ENCODE data around the gene GGT6. TPM values are rescaled to one million over a fixed set of nuclear protein-coding genes. Genes with fewer than 3 reads are reported as not detected.
A peak's percentile ranks its signal among the peaks of the same experiment; 100 is the strongest.

GGT6 gene
- total RNA-seq, 1 donor from 2014 or later: not detected

DNA sequence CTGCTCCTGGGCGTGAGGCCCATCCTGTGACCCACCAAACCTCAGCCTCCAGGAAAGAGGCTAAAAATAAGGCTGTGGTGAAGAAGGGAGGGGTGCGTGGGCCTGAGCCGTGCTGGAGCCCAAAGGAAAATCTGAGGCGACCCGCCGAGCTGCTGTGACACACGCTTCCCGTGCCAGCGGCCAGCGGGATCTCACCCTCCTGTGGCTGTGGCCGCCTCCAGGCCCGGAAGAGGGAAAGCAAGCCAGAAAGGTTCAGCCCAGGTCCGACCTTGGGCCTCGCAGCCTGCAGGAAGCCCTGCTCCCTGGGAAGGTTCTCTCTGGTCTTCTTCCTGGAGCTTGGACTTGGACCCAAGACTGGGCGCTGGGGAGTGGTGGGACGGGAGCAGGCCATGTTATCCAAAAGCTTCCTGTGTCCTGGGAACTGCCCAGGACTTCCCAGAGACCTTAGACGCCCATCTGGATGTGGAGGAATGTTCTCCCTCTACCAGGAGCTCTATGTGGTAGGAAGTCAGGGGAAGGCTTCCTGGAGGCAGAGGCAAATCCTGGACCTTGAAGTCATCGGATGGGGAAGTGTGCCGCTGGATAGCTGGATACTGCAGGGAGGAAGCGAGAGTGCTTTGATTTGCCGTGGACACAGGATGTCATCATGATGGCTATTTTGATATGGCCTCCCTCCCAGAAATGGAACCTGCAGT is 50.3 kb downstream of the GGT6 start:
- Histone ChIP-seq H3K4me1 (peaks cover 93% of the 10 kb centered on the region), H3K4me3 (no peak overlapping the region), H3K27ac (replicated peaks) (peak overlapping the region; percentile 87), H3K27me3 (ENCODE audit: low read depth) (no peaks in the 10 kb centered on the region), H3K36me3 (no peaks in the 10 kb centered on the region), H3K9me3 (replicated peaks) (no peaks in the 10 kb centered on the region)
- DNase-seq: peak; percentile 48
- TF ChIP-seq, protein P1, sequence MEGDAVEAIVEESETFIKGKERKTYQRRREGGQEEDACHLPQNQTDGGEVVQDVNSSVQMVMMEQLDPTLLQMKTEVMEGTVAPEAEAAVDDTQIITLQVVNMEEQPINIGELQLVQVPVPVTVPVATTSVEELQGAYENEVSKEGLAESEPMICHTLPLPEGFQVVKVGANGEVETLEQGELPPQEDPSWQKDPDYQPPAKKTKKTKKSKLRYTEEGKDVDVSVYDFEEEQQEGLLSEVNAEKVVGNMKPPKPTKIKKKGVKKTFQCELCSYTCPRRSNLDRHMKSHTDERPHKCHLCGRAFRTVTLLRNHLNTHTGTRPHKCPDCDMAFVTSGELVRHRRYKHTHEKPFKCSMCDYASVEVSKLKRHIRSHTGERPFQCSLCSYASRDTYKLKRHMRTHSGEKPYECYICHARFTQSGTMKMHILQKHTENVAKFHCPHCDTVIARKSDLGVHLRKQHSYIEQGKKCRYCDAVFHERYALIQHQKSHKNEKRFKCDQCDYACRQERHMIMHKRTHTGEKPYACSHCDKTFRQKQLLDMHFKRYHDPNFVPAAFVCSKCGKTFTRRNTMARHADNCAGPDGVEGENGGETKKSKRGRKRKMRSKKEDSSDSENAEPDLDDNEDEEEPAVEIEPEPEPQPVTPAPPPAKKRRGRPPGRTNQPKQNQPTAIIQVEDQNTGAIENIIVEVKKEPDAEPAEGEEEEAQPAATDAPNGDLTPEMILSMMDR (IDR thresholded peaks at IDR 0.05; ENCODE audit: borderline replicate concordance): no peak
- intact Hi-C loops (cut with micrococcal nuclease): no loop called here

DNA sequence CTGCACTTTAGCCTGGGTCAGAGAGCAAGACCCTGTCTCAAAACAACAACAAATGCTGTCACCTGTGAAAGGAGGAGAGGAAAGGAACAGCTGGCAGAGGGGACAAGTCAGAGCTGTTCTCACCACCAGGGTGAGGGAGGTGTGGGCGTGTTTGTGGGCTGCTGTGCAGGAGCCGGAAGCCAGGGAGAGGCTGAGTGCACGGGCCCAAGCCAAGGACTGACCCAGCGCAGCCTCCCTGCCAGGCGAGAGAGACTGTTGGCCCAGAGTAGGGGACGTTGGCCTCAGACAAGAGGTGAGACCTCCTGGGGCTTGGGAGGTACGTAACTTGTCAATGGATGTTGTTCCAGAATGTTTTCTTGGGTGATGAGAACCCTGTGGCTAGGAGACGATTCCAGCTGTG is 51.0 kb downstream of the GGT6 start:
- intact Hi-C loops (cut with micrococcal nuclease): no loop called here
- H3K4me1 ChIP-seq: peaks cover 99% of the 10 kb centered on the region
- TF ChIP-seq, protein P1 (IDR thresholded peaks at IDR 0.05; ENCODE audit: borderline replicate concordance): peak; percentile 18
- peak overlapping the region; percentile 87 for H3K27ac ChIP-seq (replicated peaks)
- no peaks in the 10 kb centered on the region for H3K36me3 ChIP-seq
- H3K9me3 ChIP-seq (replicated peaks): no peaks in the 10 kb centered on the region
- H3K4me3 ChIP-seq: no peak overlapping the region
- no peaks in the 10 kb centered on the region for H3K27me3 ChIP-seq (ENCODE audit: low read depth)
- DNase-seq: no peak

DNA sequence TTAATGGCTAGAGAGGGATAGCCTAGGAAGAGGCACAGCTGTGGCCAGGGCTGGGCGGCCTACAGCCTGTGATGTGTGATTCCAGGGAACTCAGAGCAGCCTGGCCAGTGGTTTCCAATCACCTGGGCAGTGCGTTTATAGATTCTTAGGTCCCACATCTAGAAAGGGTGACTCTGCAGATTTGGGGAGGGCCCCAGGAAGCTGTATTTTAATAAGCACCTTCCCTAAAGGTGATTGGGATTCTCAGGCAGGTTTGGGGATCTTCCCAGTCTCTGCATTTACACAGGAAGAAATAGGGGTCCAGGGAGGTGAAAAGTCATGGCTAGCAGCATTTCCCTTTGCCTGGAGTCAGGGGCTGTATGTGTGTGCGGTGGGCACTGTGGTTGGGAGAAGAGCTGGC is 52.2 kb downstream of the GGT6 start:
- Histone ChIP-seq H3K36me3 (no peaks in the 10 kb centered on the region), H3K4me1 (peaks cover 100% of the 10 kb centered on the region), H3K9me3 (replicated peaks) (no peaks in the 10 kb centered on the region), H3K27ac (replicated peaks) (peak overlapping the region; percentile 87), H3K4me3 (no peak overlapping the region), H3K27me3 (ENCODE audit: low read depth) (no peaks in the 10 kb centered on the region)
- TF ChIP-seq, protein P1 (IDR thresholded peaks at IDR 0.05; ENCODE audit: borderline replicate concordance): no peak
- intact Hi-C loops (cut with micrococcal nuclease): no loop called here
- DNase-seq: no peak

DNA sequence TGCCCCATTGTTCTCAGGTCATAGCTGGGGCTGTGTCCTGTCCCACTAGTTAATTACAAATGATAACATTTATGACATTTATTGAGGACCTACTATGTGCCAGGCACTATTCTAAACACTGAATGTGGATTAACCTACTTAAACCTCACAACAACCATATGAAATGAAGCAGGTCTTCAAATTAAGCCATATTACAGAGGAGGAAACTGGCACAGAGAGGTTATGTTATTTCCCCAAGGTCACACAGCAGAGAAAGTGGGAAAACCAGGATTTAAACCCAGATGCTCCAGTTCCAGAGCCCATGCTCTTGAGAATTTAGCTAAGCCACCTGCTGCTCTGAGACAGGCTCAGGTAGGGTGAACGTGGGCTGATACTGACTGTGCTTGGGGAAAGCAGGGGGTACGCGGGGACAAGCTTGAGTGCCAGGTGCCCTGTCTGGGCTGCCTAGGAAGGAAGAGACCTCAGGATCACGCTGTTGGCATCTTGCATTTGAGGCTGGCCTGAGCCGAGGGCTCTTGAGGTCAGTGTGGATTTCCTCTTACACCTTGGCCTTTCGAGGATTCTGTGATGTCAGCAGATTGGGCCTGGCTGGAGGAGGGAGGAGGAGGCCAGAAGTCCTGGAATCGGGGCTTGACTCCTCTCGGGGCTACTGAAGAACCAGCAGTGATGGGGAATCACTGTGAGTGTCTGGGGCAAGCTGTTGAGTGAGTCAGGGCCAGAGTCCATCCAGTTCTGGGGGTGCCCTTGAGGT is 52.8 kb downstream of the GGT6 start:
- H3K4me3 ChIP-seq: no peak overlapping the region
- H3K27me3 ChIP-seq (ENCODE audit: low read depth): no peaks in the 10 kb centered on the region
- peaks cover 100% of the 10 kb centered on the region for H3K4me1 ChIP-seq
- H3K27ac ChIP-seq (replicated peaks): peak overlapping the region; percentile 87
- H3K36me3 ChIP-seq: no peaks in the 10 kb centered on the region
- intact Hi-C loops (cut with micrococcal nuclease): no loop called here
- DNase-seq: no peak
- TF ChIP-seq, protein P1 (IDR thresholded peaks at IDR 0.05; ENCODE audit: borderline replicate concordance): no peak
- H3K9me3 ChIP-seq (replicated peaks): no peaks in the 10 kb centered on the region

Other genes starting within 250 kb of the GGT6 start
- 92.8 TPM for gene UBE2G1, start 193.9 kb downstream of the GGT6 start, total RNA-seq
- 1.7 TPM for gene SPNS3, start 126.6 kb downstream of the GGT6 start, total RNA-seq
- gene SPNS2, start 61.7 kb downstream of the GGT6 start, total RNA-seq: 11.2 TPM
- 21.3 TPM for gene MYBBP1A, start 5.2 kb downstream of the GGT6 start, total RNA-seq
- gene SMTNL2, start 24.0 kb upstream of the GGT6 start, total RNA-seq: 33.4 TPM
- gene ALOX15, start 81.1 kb upstream of the GGT6 start, total RNA-seq: 0.33 TPM
- gene PELP1, start 143.6 kb upstream of the GGT6 start, total RNA-seq: 37.1 TPM
- 28.1 TPM for gene ARRB2, start 150.1 kb upstream of the GGT6 start, total RNA-seq
- 18.0 TPM for gene MED11, start 170.9 kb upstream of the GGT6 start, total RNA-seq
- 0.08 TPM for gene ZMYND15, start 179.3 kb upstream of the GGT6 start, total RNA-seq
- 3.1 TPM for gene CXCL16, start 179.4 kb upstream of the GGT6 start, total RNA-seq
- gene TM4SF5, start 211.3 kb upstream of the GGT6 start, total RNA-seq: not detected
- 0.63 TPM for gene VMO1, start 225.8 kb upstream of the GGT6 start, total RNA-seq
- not detected for gene GLTPD2, start 228.4 kb upstream of the GGT6 start, total RNA-seq
- gene PSMB6, start 235.6 kb upstream of the GGT6 start, total RNA-seq: 183 TPM
- 11.2 TPM for gene PLD2, start 246.6 kb upstream of the GGT6 start, total RNA-seq

Data from left ventricle myocardium inferior (tissue), 1 donor.